ENCODE results near the gene EGFR.

EGFR gene

DNA sequence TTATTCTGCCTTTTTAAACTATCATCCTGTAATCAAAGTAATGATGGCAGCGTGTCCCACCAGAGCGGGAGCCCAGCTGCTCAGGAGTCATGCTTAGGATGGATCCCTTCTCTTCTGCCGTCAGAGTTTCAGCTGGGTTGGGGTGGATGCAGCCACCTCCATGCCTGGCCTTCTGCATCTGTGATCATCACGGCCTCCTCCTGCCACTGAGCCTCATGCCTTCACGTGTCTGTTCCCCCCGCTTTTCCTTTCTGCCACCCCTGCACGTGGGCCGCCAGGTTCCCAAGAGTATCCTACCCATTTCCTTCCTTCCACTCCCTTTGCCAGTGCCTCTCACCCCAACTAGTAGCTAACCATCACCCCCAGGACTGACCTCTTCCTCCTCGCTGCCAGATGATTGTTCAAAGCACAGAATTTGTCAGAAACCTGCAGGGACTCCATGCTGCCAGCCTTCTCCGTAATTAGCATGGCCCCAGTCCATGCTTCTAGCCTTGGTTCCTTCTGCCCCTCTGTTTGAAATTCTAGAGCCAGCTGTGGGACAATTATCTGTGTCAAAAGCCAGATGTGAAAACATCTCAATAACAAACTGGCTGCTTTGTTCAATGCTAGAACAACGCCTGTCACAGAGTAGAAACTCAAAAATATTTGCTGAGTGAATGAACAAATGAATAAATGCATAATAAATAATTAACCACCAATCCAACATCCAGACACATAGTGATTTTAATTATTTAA lies 151.7 kb downstream of the EGFR start:
- TF ChIP-seq, protein P1, sequence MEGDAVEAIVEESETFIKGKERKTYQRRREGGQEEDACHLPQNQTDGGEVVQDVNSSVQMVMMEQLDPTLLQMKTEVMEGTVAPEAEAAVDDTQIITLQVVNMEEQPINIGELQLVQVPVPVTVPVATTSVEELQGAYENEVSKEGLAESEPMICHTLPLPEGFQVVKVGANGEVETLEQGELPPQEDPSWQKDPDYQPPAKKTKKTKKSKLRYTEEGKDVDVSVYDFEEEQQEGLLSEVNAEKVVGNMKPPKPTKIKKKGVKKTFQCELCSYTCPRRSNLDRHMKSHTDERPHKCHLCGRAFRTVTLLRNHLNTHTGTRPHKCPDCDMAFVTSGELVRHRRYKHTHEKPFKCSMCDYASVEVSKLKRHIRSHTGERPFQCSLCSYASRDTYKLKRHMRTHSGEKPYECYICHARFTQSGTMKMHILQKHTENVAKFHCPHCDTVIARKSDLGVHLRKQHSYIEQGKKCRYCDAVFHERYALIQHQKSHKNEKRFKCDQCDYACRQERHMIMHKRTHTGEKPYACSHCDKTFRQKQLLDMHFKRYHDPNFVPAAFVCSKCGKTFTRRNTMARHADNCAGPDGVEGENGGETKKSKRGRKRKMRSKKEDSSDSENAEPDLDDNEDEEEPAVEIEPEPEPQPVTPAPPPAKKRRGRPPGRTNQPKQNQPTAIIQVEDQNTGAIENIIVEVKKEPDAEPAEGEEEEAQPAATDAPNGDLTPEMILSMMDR (IDR thresholded peaks at IDR 0.05; ENCODE audit: low read depth, low read length) = no peak
- no peak for TF ChIP-seq POLR2A (IDR thresholded peaks at IDR 0.05; ENCODE audit: extremely low read depth, insufficient read length)
- no peak overlapping the region for H3K4me3 ChIP-seq (ENCODE audit: low read depth, low read length)
- no peak for DNase-seq (ENCODE audit: low read depth)

DNA sequence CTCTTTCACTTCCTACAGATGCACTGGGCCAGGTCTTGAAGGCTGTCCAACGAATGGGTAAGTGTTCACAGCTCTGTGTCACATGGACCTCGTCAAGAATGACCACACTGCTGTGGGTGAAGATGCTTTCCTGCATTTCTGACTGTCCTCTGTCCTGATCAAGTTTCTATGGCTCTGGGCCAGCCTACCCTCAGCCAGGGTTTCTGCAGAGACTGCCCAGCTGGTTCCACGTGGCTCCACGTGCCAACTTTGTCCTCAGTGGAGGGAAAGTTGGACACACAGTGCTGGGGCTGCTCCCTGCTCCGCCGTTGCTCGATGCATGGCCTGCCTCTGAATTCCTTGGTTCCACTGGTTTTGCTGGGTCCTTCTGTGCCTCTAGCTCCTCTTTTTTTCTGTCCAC lies 152.3 kb downstream of the EGFR start:
- TF ChIP-seq MYC (IDR thresholded peaks at IDR 0.05; ENCODE audit: low read depth, low read length) = no peak
- TF ChIP-seq POLR2A (IDR thresholded peaks at IDR 0.05; ENCODE audit: extremely low read depth, insufficient read length) = no peak
- TF ChIP-seq, protein P1 (IDR thresholded peaks at IDR 0.05; ENCODE audit: low read depth, low read length) = no peak
- TF ChIP-seq, protein P2, sequence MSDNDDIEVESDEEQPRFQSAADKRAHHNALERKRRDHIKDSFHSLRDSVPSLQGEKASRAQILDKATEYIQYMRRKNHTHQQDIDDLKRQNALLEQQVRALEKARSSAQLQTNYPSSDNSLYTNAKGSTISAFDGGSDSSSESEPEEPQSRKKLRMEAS (IDR thresholded peaks at IDR 0.05; ENCODE audit: low read depth, low read length) = no peak
- H3K4me3 ChIP-seq (ENCODE audit: low read depth, low read length) = no peak overlapping the region
- no peak for DNase-seq (ENCODE audit: low read depth)

DNA sequence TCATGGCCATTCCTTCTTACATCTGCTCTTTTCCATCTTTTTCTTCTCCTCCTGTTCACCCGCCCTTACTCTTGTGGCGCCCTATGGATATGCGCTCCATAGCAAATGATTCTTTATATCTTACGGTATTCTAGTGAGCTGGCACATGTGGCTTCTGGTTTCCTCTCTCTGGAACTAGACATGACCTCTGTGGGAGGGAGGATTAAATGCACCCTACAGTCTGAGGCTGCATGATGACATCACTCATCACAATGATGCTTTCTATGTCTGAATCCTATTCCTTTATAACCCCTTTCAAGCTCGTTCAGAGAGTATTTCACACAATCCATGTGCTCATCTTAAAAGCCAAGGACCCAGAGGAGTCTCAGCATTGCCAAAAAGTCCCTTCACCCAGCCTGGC lies 153.3 kb downstream of the EGFR start:
- no peak for TF ChIP-seq POLR2A (IDR thresholded peaks at IDR 0.05; ENCODE audit: extremely low read depth, insufficient read length)
- TF ChIP-seq MYC (IDR thresholded peaks at IDR 0.05; ENCODE audit: low read depth, low read length) = no peak
- TF ChIP-seq, protein P2 (IDR thresholded peaks at IDR 0.05; ENCODE audit: low read depth, low read length) = no peak
- TF ChIP-seq, protein P1 (IDR thresholded peaks at IDR 0.05; ENCODE audit: low read depth, low read length) = no peak
- DNase-seq (ENCODE audit: low read depth) = no peak
- H3K4me3 ChIP-seq (ENCODE audit: low read depth, low read length) = no peak overlapping the region

DNA sequence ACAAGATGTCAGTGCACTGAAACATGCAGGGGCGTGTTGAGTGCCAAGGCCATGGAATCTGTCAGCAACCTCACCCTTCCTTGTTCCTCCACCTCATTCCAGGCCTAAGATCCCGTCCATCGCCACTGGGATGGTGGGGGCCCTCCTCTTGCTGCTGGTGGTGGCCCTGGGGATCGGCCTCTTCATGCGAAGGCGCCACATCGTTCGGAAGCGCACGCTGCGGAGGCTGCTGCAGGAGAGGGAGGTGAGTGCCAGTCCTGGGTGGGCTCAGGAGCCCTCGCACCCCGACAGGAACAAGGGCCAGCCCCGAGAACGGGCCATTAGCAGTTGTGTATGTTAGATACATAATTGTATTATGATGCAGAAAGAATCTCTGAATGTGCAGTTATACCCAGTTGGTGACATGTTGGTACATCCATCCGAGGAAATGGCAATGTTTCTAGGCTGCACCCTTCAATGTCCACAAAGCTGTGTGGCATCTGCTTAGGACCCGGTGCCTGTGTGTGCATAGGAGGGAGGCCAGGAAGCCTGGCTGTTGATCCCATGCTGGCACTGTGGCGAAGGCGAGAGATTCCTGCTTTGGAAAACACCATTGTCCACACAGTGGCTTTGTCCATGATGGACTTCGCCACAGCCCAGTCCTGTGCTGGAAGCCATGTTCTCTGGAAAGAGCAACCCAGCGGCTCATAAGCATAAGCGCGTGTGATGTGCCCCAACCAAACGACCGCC lies 154.2 kb downstream of the EGFR start:
- DNase-seq (ENCODE audit: low read depth) = no peak
- no peak for TF ChIP-seq POLR2A (IDR thresholded peaks at IDR 0.05; ENCODE audit: extremely low read depth, insufficient read length)
- TF ChIP-seq MYC (IDR thresholded peaks at IDR 0.05; ENCODE audit: low read depth, low read length) = no peak
- TF ChIP-seq, protein P2 (IDR thresholded peaks at IDR 0.05; ENCODE audit: low read depth, low read length) = no peak
- TF ChIP-seq, protein P1 (IDR thresholded peaks at IDR 0.05; ENCODE audit: low read depth, low read length) = no peak
- no peak overlapping the region for H3K4me3 ChIP-seq (ENCODE audit: low read depth, low read length)

DNA sequence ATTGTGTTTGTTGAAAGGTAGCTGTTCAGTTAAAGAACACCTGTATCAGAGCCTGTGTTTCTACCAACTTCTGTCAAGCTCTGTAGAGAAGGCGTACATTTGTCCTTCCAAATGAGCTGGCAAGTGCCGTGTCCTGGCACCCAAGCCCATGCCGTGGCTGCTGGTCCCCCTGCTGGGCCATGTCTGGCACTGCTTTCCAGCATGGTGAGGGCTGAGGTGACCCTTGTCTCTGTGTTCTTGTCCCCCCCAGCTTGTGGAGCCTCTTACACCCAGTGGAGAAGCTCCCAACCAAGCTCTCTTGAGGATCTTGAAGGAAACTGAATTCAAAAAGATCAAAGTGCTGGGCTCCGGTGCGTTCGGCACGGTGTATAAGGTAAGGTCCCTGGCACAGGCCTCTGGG lies 154.9 kb downstream of the EGFR start:
- TF ChIP-seq POLR2A (IDR thresholded peaks at IDR 0.05; ENCODE audit: extremely low read depth, insufficient read length) = no peak
- TF ChIP-seq, protein P2 (IDR thresholded peaks at IDR 0.05; ENCODE audit: low read depth, low read length) = no peak
- TF ChIP-seq, protein P1 (IDR thresholded peaks at IDR 0.05; ENCODE audit: low read depth, low read length) = no peak
- TF ChIP-seq MYC (IDR thresholded peaks at IDR 0.05; ENCODE audit: low read depth, low read length) = no peak
- DNase-seq (ENCODE audit: low read depth) = no peak

More for the DNA sequence above, 154.9 kb downstream of the EGFR start:
- H3K4me3 ChIP-seq (ENCODE audit: low read depth, low read length) = no peak overlapping the region
